Activated gamma-delta T cell treated with Interleukin-2 at 50 U/mL for 16 hours (primary cell): ENCODE measurements around the gene NXNL2.

Source experiments
- DNase-seq: peaks from one replicate; pipeline ENCODE4 v3.0.0-alpha.2; 2020

Gene NXNL2

GRCh38 chr9:88533951-88534455 is 975 bp upstream of the NXNL2 start:
- no peak for DNase-seq

GRCh38 chr9:88535226-88536022 is 446 bp downstream of the NXNL2 start:
- DNase-seq, result no peak

- DNase-seq, result no peak
Observed at GRCh38 chr9:88536023-88536324, 996 bp downstream of the NXNL2 start.

- DNase-seq, result no peak
Observed at GRCh38 chr9:88536951-88537760, 2.2 kb downstream of the NXNL2 start.

GRCh38 chr9:88537761-88538091 is 2.7 kb downstream of the NXNL2 start:
- no peak for DNase-seq

GRCh38 chr9:88538311-88539085 is 3.5 kb downstream of the NXNL2 start:
- no peak for DNase-seq

GRCh38 chr9:88539246-88539645 is 4.3 kb downstream of the NXNL2 start:
- no peak for DNase-seq

GRCh38 chr9:88540251-88540763 is 5.3 kb downstream of the NXNL2 start:
- DNase-seq, result no peak

GRCh38 chr9:88544245-88544644 is 9.3 kb downstream of the NXNL2 start:
- no peak for DNase-seq

- no peak for DNase-seq
Observed at GRCh38 chr9:88551546-88552137, 16.7 kb downstream of the NXNL2 start.

- no peak for DNase-seq
Observed at GRCh38 chr9:88553350-88553749, 18.4 kb downstream of the NXNL2 start.

- DNase-seq, result no peak
Observed at GRCh38 chr9:88555268-88555980, 20.4 kb downstream of the NXNL2 start.

GRCh38 chr9:88559661-88560060 is 24.7 kb downstream of the NXNL2 start:
- no peak for DNase-seq

GRCh38 chr9:88567870-88568269 is 32.9 kb downstream of the NXNL2 start:
- DNase-seq, result no peak

- no peak for DNase-seq
Observed at GRCh38 chr9:88571419-88571818, 36.4 kb downstream of the NXNL2 start.

- no peak for DNase-seq
Observed at GRCh38 chr9:88572684-88573083, 37.7 kb downstream of the NXNL2 start.

- no peak for DNase-seq
Observed at GRCh38 chr9:88574953-88575352, 40.0 kb downstream of the NXNL2 start.

GRCh38 chr9:88577256-88578120 is 42.5 kb downstream of the NXNL2 start:
- no peak for DNase-seq

- DNase-seq, result peak; percentile 64
Observed at GRCh38 chr9:88578121-88579049, 43.4 kb downstream of the NXNL2 start.
